Breast epithelium (tissue), 4 donors: Measurements from ENCODE around the gene CEP112. TPM values are rescaled to one million over a fixed set of nuclear protein-coding genes. Genes with fewer than 3 reads are reported as not detected.

Experiments used
- DNase-seq, 2 donors: peaks; one replicate each; pipeline ENCODE4 v3.0.0-alpha.2; 2019; ENCODE audit warnings: low spot score in 2 of 2
- H3K27ac ChIP-seq, 2 donors: fragments of 200-600 bp; sonication (generic) in 1 of 2; one replicate each; pipeline ENCODE4 v1.5.1; 2016 to 2019; ENCODE audit warnings: mild to moderate bottlenecking in 1 of 2
- H3K27me3 ChIP-seq, 2 donors: fragments of 200-600 bp; sonication (generic) in 1 of 2; one replicate each; pipeline versions ENCODE4 v1.5.1 to v1.6.0; 2017 to 2019; ENCODE audit warnings: control low read depth in 1 of 2, mild to moderate bottlenecking in 1 of 2
- H3K36me3 ChIP-seq: fragments of 200-600 bp; one replicate; pipeline ENCODE4 v1.5.1; 2019
- H3K4me1 ChIP-seq, 2 donors: fragments of 200-600 bp; sonication (generic); one replicate each; pipeline ENCODE4 v1.5.1; 2016 to 2019; ENCODE audit warnings: control low read depth in 1 of 2
- H3K4me3 ChIP-seq, 3 donors: fragments of 200-600 bp; sonication (generic); 1 replicate in 2 of 3; 2 replicates in 1 of 3; pipeline ENCODE4 v1.5.1; 2016 to 2019; ENCODE audit warnings: mild to moderate bottlenecking in 3 of 3, moderate library complexity in 2 of 3
- H3K9me3 ChIP-seq, 2 donors: fragments of 200-600 bp; sonication (generic) in 1 of 2; one replicate each; pipeline ENCODE4 v1.5.1; 2016 to 2019; ENCODE audit warnings: control low read depth in 1 of 2
- CTCF ChIP-seq, 3 donors: fragments of 450-650 bp; IDR thresholded peaks; one replicate each; pipeline ENCODE4 v1.5.1; 2016 to 2017; ENCODE audit warnings: antibody characterized with exemption in 3 of 3, mild to moderate bottlenecking in 3 of 3, moderate library complexity in 3 of 3
- POLR2A ChIP-seq: fragments of 450-650 bp; IDR thresholded peaks from one replicate; pipeline ENCODE4 v1.6.1; 2016; ENCODE audit warnings: antibody characterized with exemption, mild to moderate bottlenecking, moderate library complexity
- POLR2AphosphoS5 ChIP-seq, 3 donors: sonication (generic); formaldehyde crosslinking; IDR thresholded peaks; one replicate each; pipeline ENCODE4 v1.6.1; 2017; ENCODE audit warnings: antibody characterized with exemption in 3 of 3
- intact Hi-C: fragments of 100-400 bp; cut with DNase I; formaldehyde crosslinking; loops from one replicate; pipeline ENCODE4 v1.15.1; 2023; ENCODE audit warnings: low total_unique reads
- total RNA-seq, 3 donors: library from RNA; depleted of rRNA; stranded (reverse); fragments of >200 nt; gene quantifications; one replicate each; pipeline ENCODE4 v1.1.0, GENCODE V29; 2016

Gene CEP112
- total RNA-seq, 3 donors from 2014 or later, result 12.9 to 27.2 (median 18.0) TPM

- no peaks in the 10 kb centered on the region for H3K4me1 ChIP-seq
- TF ChIP-seq POLR2A (no peak), POLR2AphosphoS5 (IDR thresholded peaks at IDR 0.05) (no peak), CTCF (IDR thresholded peaks at IDR 0.05) (no peak)
- H3K4me3 ChIP-seq, result no peak overlapping the region
- no peaks in the 10 kb centered on the region for H3K27me3 ChIP-seq
- no peak overlapping the region for H3K27ac ChIP-seq
- intact Hi-C loops, result no loop called here
- H3K36me3 ChIP-seq, result no peaks in the 10 kb centered on the region
- no peaks in the 10 kb centered on the region for H3K9me3 ChIP-seq
- DNase-seq, result no peak
Observed at GRCh38 chr17:65660078-65660477, 531.9 kb downstream of the CEP112 start.

- H3K4me3 ChIP-seq, result no peak overlapping the region
- intact Hi-C loops, result no loop called here
Observed at GRCh38 chr17:65659512-65659911, 532.4 kb downstream of the CEP112 start.

GRCh38 chr17:65657251-65657828 lies 534.6 kb downstream of the CEP112 start:
- intact Hi-C loops, result no loop called here
- no peak for TF ChIP-seq POLR2AphosphoS5 (IDR thresholded peaks at IDR 0.05)
- no peak for TF ChIP-seq CTCF (IDR thresholded peaks at IDR 0.05)
- no peak for TF ChIP-seq POLR2A
- DNase-seq, result no peak

More at GRCh38 chr17:65659512-65659911, 532.4 kb downstream of the CEP112 start:
- Histone ChIP-seq H3K4me1 (no peaks in the 10 kb centered on the region), H3K27me3 (no peaks in the 10 kb centered on the region), H3K36me3 (no peaks in the 10 kb centered on the region), H3K9me3 (no peaks in the 10 kb centered on the region), H3K27ac (no peak overlapping the region)
- no peak for DNase-seq
- no peak for TF ChIP-seq POLR2AphosphoS5 (IDR thresholded peaks at IDR 0.05)
- no peak for TF ChIP-seq CTCF (IDR thresholded peaks at IDR 0.05)
- no peak for TF ChIP-seq POLR2A

GRCh38 chr17:65656390-65657250 lies 535.3 kb downstream of the CEP112 start:
- no peaks in the 10 kb centered on the region for H3K4me1 ChIP-seq
- TF ChIP-seq CTCF (IDR thresholded peaks at IDR 0.05), result no peak
- TF ChIP-seq POLR2AphosphoS5 (IDR thresholded peaks at IDR 0.05), result no peak
- TF ChIP-seq POLR2A, result no peak
- no peaks in the 10 kb centered on the region for H3K36me3 ChIP-seq
- no peak for DNase-seq
- no peaks in the 10 kb centered on the region for H3K9me3 ChIP-seq
- no peak overlapping the region for H3K4me3 ChIP-seq
- intact Hi-C loops, result no loop called here
- H3K27ac ChIP-seq, result no peak overlapping the region
- H3K27me3 ChIP-seq, result no peaks in the 10 kb centered on the region

More at GRCh38 chr17:65657251-65657828, 534.6 kb downstream of the CEP112 start:
- Histone ChIP-seq H3K27ac (no peak overlapping the region), H3K9me3 (no peaks in the 10 kb centered on the region), H3K4me1 (no peaks in the 10 kb centered on the region), H3K36me3 (no peaks in the 10 kb centered on the region), H3K4me3 (no peak overlapping the region), H3K27me3 (no peaks in the 10 kb centered on the region)

GRCh38 chr17:65655706-65656105 lies 536.2 kb downstream of the CEP112 start:
- Histone ChIP-seq H3K4me3 (no peak overlapping the region), H3K36me3 (no peaks in the 10 kb centered on the region), H3K9me3 (no peaks in the 10 kb centered on the region), H3K4me1 (no peaks in the 10 kb centered on the region), H3K27ac (no peak overlapping the region), H3K27me3 (no peaks in the 10 kb centered on the region)
- TF ChIP-seq POLR2A (no peak), POLR2AphosphoS5 (IDR thresholded peaks at IDR 0.05) (no peak), CTCF (IDR thresholded peaks at IDR 0.05) (no peak)
- intact Hi-C loops, result no loop called here
- DNase-seq, result no peak
